ENCODE results near the gene IGFBP4.

Gene IGFBP4

GRCh38 chr17:40490289-40490853 is 47.1 kb downstream of the IGFBP4 start:
- DNase-seq (ENCODE audit: low spot score) = no peak

GRCh38 chr17:40490982-40491381 is 47.7 kb downstream of the IGFBP4 start:
- DNase-seq (ENCODE audit: low spot score) = no peak

- no peak for DNase-seq (ENCODE audit: low spot score)
These were observed 48.2 kb downstream of the IGFBP4 start for GRCh38 chr17:40491486-40491885.

- no peak for DNase-seq (ENCODE audit: low spot score)
These were observed 50.4 kb downstream of the IGFBP4 start for GRCh38 chr17:40493697-40494096.

GRCh38 chr17:40495140-40495539 is 51.9 kb downstream of the IGFBP4 start:
- no peak for DNase-seq (ENCODE audit: low spot score)

- DNase-seq (ENCODE audit: low spot score) = no peak
These were observed 52.9 kb downstream of the IGFBP4 start for GRCh38 chr17:40496170-40496569.

- no peak for DNase-seq (ENCODE audit: low spot score)
These were observed 53.6 kb downstream of the IGFBP4 start for GRCh38 chr17:40496634-40497420.

- DNase-seq (ENCODE audit: low spot score) = no peak
These were observed 54.4 kb downstream of the IGFBP4 start for GRCh38 chr17:40497695-40498094.

- DNase-seq (ENCODE audit: low spot score) = no peak
These were observed 55.2 kb downstream of the IGFBP4 start for GRCh38 chr17:40498281-40499084.

- no peak for DNase-seq (ENCODE audit: low spot score)
These were observed 56.4 kb downstream of the IGFBP4 start for GRCh38 chr17:40499551-40500189.

- DNase-seq (ENCODE audit: low spot score) = no peak
These were observed 56.9 kb downstream of the IGFBP4 start for GRCh38 chr17:40500190-40500589.

GRCh38 chr17:40500709-40501108 is 57.5 kb downstream of the IGFBP4 start:
- no peak for DNase-seq (ENCODE audit: low spot score)

- no peak for DNase-seq (ENCODE audit: low spot score)
These were observed 58.3 kb downstream of the IGFBP4 start, which contains the start of gene TNS4 for GRCh38 chr17:40501499-40501911. TSS of gene TNS4 (minus strand) at chr17:40501623. CDS start at chr17:40496425, 5,198 bp downstream.

- DNase-seq (ENCODE audit: low spot score) = no peak
These were observed 59.5 kb downstream of the IGFBP4 start for GRCh38 chr17:40502716-40503115.

- no peak for DNase-seq (ENCODE audit: low spot score)
These were observed 59.9 kb downstream of the IGFBP4 start for GRCh38 chr17:40503154-40503553.

GRCh38 chr17:40506786-40507185 is 63.5 kb downstream of the IGFBP4 start:
- DNase-seq (ENCODE audit: low spot score) = no peak

All from germinal center (tissue), 1 donor.